IPS DF 6.9 (cell line): ENCODE data around the gene ZNF488.

ENCODE experiments used
- DNase-seq: peaks from one replicate; pipeline ENCODE4 v3.0.0-alpha.2; 2013; ENCODE audit warnings: low read depth, low spot score
- H3K27ac ChIP-seq: one replicate; pipeline ENCODE4 v1.5.1; 2013; ENCODE audit warnings: low read length, control low read depth
- H3K27me3 ChIP-seq: 2 replicates; pipeline ENCODE4 v1.6.1; 2013; ENCODE audit warnings: mild to moderate bottlenecking, low read length; ENCODE audit not compliant: control insufficient read depth, insufficient read depth
- H3K36me3 ChIP-seq: 2 replicates; pipeline ENCODE4 v1.6.1; 2013; ENCODE audit warnings: low read length; ENCODE audit not compliant: control insufficient read depth, insufficient read depth
- H3K4me1 ChIP-seq: 2 replicates; pipeline ENCODE4 v1.6.1; 2013; ENCODE audit warnings: low read length; ENCODE audit not compliant: control insufficient read depth, insufficient read depth
- H3K4me3 ChIP-seq: 2 replicates; pipeline ENCODE4 v1.5.1; 2013; ENCODE audit warnings: mild to moderate bottlenecking, low read length
- H3K9me3 ChIP-seq: 2 replicates; pipeline ENCODE4 v1.6.1; 2013; ENCODE audit warnings: low read length, inconsistent platforms; ENCODE audit not compliant: control insufficient read depth, insufficient read depth
- WGBS: extraction: QIAGEN DNeasy Blood & Tissue Kit; methylation state at CpG from one replicate; pipeline ENCODE4 v1.1.7; 2013; ENCODE audit warnings: mixed read lengths, missing lambda C conversion rate; ENCODE audit not compliant: insufficient read length, insufficient coverage; 5-methylcytosine and 5-hydroxymethylcytosine counted together

ZNF488 gene

GRCh38 chr10:47349516-47349915 is 34.6 kb downstream of the ZNF488 start:
- H3K4me1 ChIP-seq = no peaks in the 10 kb centered on the region
- no peak overlapping the region for H3K4me3 ChIP-seq
- no peak overlapping the region for H3K27ac ChIP-seq
- no peaks in the 10 kb centered on the region for H3K36me3 ChIP-seq
- DNase-seq = no peak
- H3K9me3 ChIP-seq = no peaks in the 10 kb centered on the region
- no peaks in the 10 kb centered on the region for H3K27me3 ChIP-seq
- no CpG with 5 or more reads among the region's 22 CpGs for whole genome bisulfite sequencing

GRCh38 chr10:47348661-47349470 is 35.2 kb downstream of the ZNF488 start:
- H3K4me1 ChIP-seq = no peaks in the 10 kb centered on the region
- no peak overlapping the region for H3K4me3 ChIP-seq
- H3K27me3 ChIP-seq = no peaks in the 10 kb centered on the region
- WGBS = no CpG with 5 or more reads among the region's 36 CpGs
- H3K27ac ChIP-seq = no peak overlapping the region
- no peaks in the 10 kb centered on the region for H3K9me3 ChIP-seq
- H3K36me3 ChIP-seq = no peaks in the 10 kb centered on the region
- DNase-seq = no peak

DNA sequence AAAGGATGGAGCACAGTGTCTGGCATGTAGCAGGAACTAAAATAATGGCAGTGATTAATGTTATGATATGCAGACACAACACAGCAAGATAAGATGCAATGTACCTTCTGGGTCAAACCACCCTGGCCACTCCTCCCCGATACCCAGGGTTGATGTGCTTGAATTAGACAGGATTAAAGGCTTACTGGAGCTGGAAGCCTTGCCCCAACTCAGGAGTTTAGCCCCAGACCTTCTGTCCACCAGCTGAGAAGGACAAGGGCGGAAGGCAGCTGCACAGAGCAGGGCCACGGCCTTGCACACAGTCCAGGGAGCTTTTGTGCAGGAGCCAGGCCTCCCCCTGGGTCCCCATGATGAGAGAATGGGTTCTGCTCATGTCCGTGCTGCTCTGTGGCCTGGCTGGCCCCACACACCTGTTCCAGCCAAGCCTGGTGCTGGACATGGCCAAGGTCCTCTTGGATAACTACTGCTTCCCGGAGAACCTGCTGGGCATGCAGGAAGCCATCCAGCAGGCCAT is 35.9 kb downstream of the ZNF488 start, which contains the start of gene RBP3:
TSS of gene RBP3 (plus strand) at position 226 of the 514 bp plus-strand sequence. CDS start at position 348, 122 bp downstream.
- WGBS = no CpG with 5 or more reads among the region's 5 CpGs
- no peak within 1 kb of the TSS for H3K4me3 ChIP-seq
- DNase-seq = no peak
- no peaks in the 10 kb centered on the region for H3K27me3 ChIP-seq
- no peaks in the 10 kb centered on the region for H3K4me1 ChIP-seq
- no peak within 1 kb of the TSS for H3K27ac ChIP-seq
- no peaks in the 10 kb centered on the region for H3K9me3 ChIP-seq
- H3K36me3 ChIP-seq = no peaks in the 10 kb centered on the region

- H3K4me3 ChIP-seq = no peak overlapping the region
- H3K36me3 ChIP-seq = no peaks in the 10 kb centered on the region
- H3K27me3 ChIP-seq = no peaks in the 10 kb centered on the region
- no peak overlapping the region for H3K27ac ChIP-seq
- no CpG with 5 or more reads among the region's 4 CpGs for WGBS
- no peaks in the 10 kb centered on the region for H3K9me3 ChIP-seq
- DNase-seq = no peak
- H3K4me1 ChIP-seq = no peaks in the 10 kb centered on the region
Observed at GRCh38 chr10:47347303-47347675, 36.8 kb downstream of the ZNF488 start.

DNA sequence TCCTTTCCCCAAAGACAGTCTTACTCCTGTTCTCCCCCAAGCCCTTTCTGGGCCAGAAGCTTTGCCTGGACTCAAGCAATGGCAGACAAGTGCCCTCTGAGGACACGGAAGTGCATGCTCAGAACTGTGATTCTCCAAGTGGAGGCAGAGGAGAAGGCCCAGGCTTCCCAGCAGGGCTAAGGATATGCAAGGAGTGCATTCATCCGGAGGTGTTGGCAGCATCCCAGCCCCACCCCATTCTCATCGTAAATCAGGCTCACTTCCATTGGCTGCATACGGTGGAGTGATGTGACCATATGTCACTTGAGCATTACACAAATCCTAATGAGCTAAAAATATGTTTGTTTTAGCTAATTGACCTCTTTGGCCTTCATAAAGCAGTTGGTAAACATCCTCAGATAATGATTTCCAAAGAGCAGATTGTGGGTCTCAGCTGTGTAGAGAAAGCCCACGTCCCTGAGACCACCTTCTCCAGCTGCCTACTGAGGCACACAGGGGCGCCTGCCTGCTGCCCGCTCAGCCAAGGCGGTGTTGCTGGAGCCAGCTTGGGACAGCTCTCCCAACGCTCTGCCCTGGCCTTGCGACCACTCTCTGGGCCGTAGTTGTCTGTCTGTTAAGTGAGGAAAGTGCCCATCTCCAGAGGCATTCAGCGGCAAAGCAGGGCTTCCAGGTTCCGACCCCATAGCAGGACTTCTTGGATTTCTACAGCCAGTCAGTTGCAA is 37.4 kb downstream of the ZNF488 start:
- Histone ChIP-seq H3K27me3 (no peaks in the 10 kb centered on the region), H3K9me3 (no peaks in the 10 kb centered on the region), H3K4me3 (no peak overlapping the region), H3K27ac (no peak overlapping the region), H3K4me1 (no peaks in the 10 kb centered on the region), H3K36me3 (no peaks in the 10 kb centered on the region)
- no CpG with 5 or more reads among the region's 13 CpGs for WGBS
- no peak for DNase-seq

- H3K36me3 ChIP-seq = no peaks in the 10 kb centered on the region
Observed at GRCh38 chr10:47344996-47345870, 38.9 kb downstream of the ZNF488 start.

DNA sequence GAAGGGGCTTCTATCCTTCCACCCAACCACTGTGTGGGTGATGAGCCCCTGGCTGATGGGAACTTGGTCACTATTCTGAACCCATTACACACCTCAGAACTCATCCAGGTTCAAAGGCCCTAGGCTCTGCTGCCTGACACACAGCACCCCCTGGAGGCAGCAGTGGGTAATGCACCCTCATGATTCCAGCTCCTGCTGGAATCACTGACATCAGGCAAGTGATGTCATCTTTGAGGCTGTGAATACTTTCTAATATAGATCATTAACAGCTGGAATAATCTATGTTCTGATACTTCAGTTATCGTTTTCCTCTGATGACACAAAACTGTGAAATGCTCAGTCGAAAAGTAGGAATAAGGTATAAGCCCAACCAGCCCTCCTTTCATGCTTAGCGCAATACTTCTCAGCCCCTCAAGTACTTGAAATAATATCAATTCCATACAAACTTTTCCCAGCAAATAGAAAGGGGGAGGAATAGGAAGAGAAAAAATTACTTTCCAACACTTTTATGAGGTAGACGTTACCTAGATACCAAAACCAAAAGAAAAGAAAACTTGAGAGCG is 43.4 kb downstream of the ZNF488 start:
- Histone ChIP-seq H3K4me3 (no peak overlapping the region), H3K9me3 (no peaks in the 10 kb centered on the region), H3K27ac (no peak overlapping the region), H3K27me3 (no peaks in the 10 kb centered on the region), H3K4me1 (no peaks in the 10 kb centered on the region), H3K36me3 (no peaks in the 10 kb centered on the region)
- peak; percentile 61 for DNase-seq
- WGBS = no CpG with 5 or more reads among the region's 5 CpGs

More at GRCh38 chr10:47344996-47345870, 38.9 kb downstream of the ZNF488 start:
- no peaks in the 10 kb centered on the region for H3K9me3 ChIP-seq
- no peak overlapping the region for H3K4me3 ChIP-seq
- no peak for DNase-seq
- H3K27ac ChIP-seq = no peak overlapping the region
- H3K4me1 ChIP-seq = no peaks in the 10 kb centered on the region
- no CpG with 5 or more reads among the region's 13 CpGs for WGBS
- no peaks in the 10 kb centered on the region for H3K27me3 ChIP-seq

- Histone ChIP-seq H3K36me3 (no peaks in the 10 kb centered on the region), H3K4me1 (no peaks in the 10 kb centered on the region), H3K9me3 (no peaks in the 10 kb centered on the region), H3K27me3 (no peaks in the 10 kb centered on the region), H3K27ac (no peak overlapping the region), H3K4me3 (no peak overlapping the region)
- no CpG with 5 or more reads among the region's 15 CpGs for whole genome bisulfite sequencing
- DNase-seq = no peak
Observed at GRCh38 chr10:47339759-47340607, 44.1 kb downstream of the ZNF488 start.

GRCh38 chr10:47339186-47339735 is 44.8 kb downstream of the ZNF488 start:
- WGBS = no CpG with 5 or more reads among the region's 8 CpGs
- H3K9me3 ChIP-seq = no peaks in the 10 kb centered on the region
- no peak for DNase-seq
- H3K27ac ChIP-seq = no peak overlapping the region
- no peaks in the 10 kb centered on the region for H3K27me3 ChIP-seq
- H3K4me3 ChIP-seq = no peak overlapping the region
- no peaks in the 10 kb centered on the region for H3K36me3 ChIP-seq
- H3K4me1 ChIP-seq = no peaks in the 10 kb centered on the region
